CD4-positive, alpha-beta memory T cell (primary cell): ENCODE measurements around the gene CYBA. TPM values are rescaled to one million over a fixed set of nuclear protein-coding genes. Genes with fewer than 3 reads are reported as not detected.
"Not testable (repeated sequence)": the region's sequence is repeated elsewhere in the genome, so short reads cannot be mapped to it uniquely, and the experiment has no call there.

Source experiments
- CTCF ChIA-PET: fragments of 350-600 bp; sonication (Branson Sonifier 250); formaldehyde crosslinking; loops from one replicate; lab custom pipeline; 2021; ENCODE audit warnings: inconsistent platforms; ENCODE audit not compliant: partially characterized antibody; lab: Charles Lee
- POLR2A ChIA-PET: fragments of 350-600 bp; sonication (Branson Sonifier 250); formaldehyde crosslinking; loops from one replicate; lab custom pipeline; 2021; ENCODE audit not compliant: partially characterized antibody; lab: Charles Lee
- DNase-seq, 5 donors: peaks; one replicate each; pipeline versions ENCODE4 v3.0.0 to v3.0.0-alpha.2; 2020 to 2022; ENCODE audit warnings: mixed read lengths in 1 of 5
- H3K27ac ChIP-seq: one replicate; pipeline ENCODE4 v1.7.0; 2013; ENCODE audit warnings: low read depth, low read length
- H3K27me3 ChIP-seq: 2 replicates; pipeline ENCODE4 v1.7.0; 2013; ENCODE audit warnings: mild to moderate bottlenecking, low read length, moderate library complexity; ENCODE audit not compliant: insufficient read depth
- H3K36me3 ChIP-seq: 2 replicates; pipeline ENCODE4 v1.7.0; 2013; ENCODE audit warnings: mild to moderate bottlenecking, low read length, moderate library complexity; ENCODE audit not compliant: insufficient read depth
- H3K4me1 ChIP-seq: 2 replicates; pipeline ENCODE4 v1.7.0; 2013; ENCODE audit warnings: mild to moderate bottlenecking, low read length, moderate library complexity; ENCODE audit not compliant: insufficient read depth
- H3K4me3 ChIP-seq, 2 donors: one replicate each; pipeline ENCODE4 v1.7.0; 2013; ENCODE audit warnings: low read length in 2 of 2, mild to moderate bottlenecking in 1 of 2
- H3K9me3 ChIP-seq, 2 donors: one replicate each; pipeline ENCODE4 v1.7.0; 2013; ENCODE audit warnings: low read length in 2 of 2, control low read depth in 1 of 2; ENCODE audit not compliant: control insufficient read depth in 1 of 2
- H3K27ac Mint-ChIP-seq, 7 donors: one replicate each; pipeline ENCODE4 v1.8.0; 2020 to 2021; ENCODE audit warnings: mixed read lengths in 7 of 7, mild to moderate bottlenecking in 6 of 7, inconsistent platforms in 3 of 7, moderate library complexity in 3 of 7
- H3K27me3 Mint-ChIP-seq, 2 donors: one replicate each; pipeline ENCODE4 v1.8.0; 2020 to 2021; ENCODE audit warnings: mixed read lengths in 2 of 2
- H3K36me3 Mint-ChIP-seq, 2 donors: one replicate each; pipeline ENCODE4 v1.8.0; 2020 to 2021; ENCODE audit warnings: mixed read lengths in 2 of 2, inconsistent platforms in 1 of 2, mild to moderate bottlenecking in 1 of 2
- H3K4me1 Mint-ChIP-seq, 4 donors: one replicate each; pipeline ENCODE4 v1.8.0; 2020 to 2021; ENCODE audit warnings: mixed read lengths in 4 of 4, mild to moderate bottlenecking in 1 of 4
- H3K4me3 Mint-ChIP-seq, 8 donors: one replicate each; pipeline ENCODE4 v1.8.0; 2020 to 2021; ENCODE audit warnings: mixed read lengths in 8 of 8, mild to moderate bottlenecking in 7 of 8, moderate library complexity in 6 of 8, inconsistent platforms in 3 of 8
- H3K9me3 Mint-ChIP-seq, 8 donors: one replicate each; pipeline ENCODE4 v1.8.0; 2020 to 2021; ENCODE audit warnings: mixed read lengths in 8 of 8, mild to moderate bottlenecking in 5 of 8, inconsistent platforms in 3 of 8, moderate library complexity in 1 of 8
- intact Hi-C: fragments of 100-400 bp; cut with micrococcal nuclease; formaldehyde crosslinking; loops from one replicate; pipeline ENCODE4 v1.15.1; 2023
- polyA plus RNA-seq, 2 donors: library from polyadenylated mRNA; unstranded; fragments of 300-500 nt; fragmentation: Illumina TruSeq; gene quantifications; one replicate each; pipeline ENCODE4 v1.2.3, GENCODE V29; 2021
- total RNA-seq, 2 experiments: library from RNA; stranded (reverse); gene quantifications; one replicate each; pipeline ENCODE4 v1.2.3, GENCODE V29; 2021

The CYBA gene
- total and polyA plus RNA-seq, 4 experiments from 2014 or later: 383 to 1,286 (median 538) TPM

GRCh38 chr16:88610080-88610479 lies 40.8 kb downstream of the CYBA start:
- Histone ChIP-seq H3K27me3 (no peaks in the 10 kb centered on the region), H3K36me3 (peaks cover 69% of the 10 kb centered on the region), H3K9me3 (no peaks in the 10 kb centered on the region), H3K27ac (no peak overlapping the region), H3K4me3 (no peak overlapping the region), H3K4me1 (no peaks in the 10 kb centered on the region)
- intact Hi-C loops: no loop called here
- no peak for DNase-seq
- Mint-ChIP-seq H3K27ac (peak overlapping the region in 2 of 7 donors; percentile 22 to 74), H3K9me3 (peaks cover 0 to 2% (median 0%) of the 10 kb centered on the region in 8 donors), H3K27me3 (no peaks in the 10 kb centered on the region), H3K4me3 (no peak overlapping the region), H3K4me1 (peaks cover 6 to 16% (median 9%) of the 10 kb centered on the region in 4 donors), H3K36me3 (peaks cover 29 to 72% of the 10 kb centered on the region in 2 donors)
- ChIA-PET CTCF (interaction anchor here (1.3 to 1.7 kb wide), 2 partner anchors 9 to 133 kb away, joined by 3 to 6 read pairs; no protein-coding TSS in a partner anchor), POLR2A (no interaction called here)

GRCh38 chr16:88609426-88609825 lies 41.4 kb downstream of the CYBA start:
- intact Hi-C loops, H3K27ac Mint-ChIP-seq, H3K4me3 ChIP-seq, H3K9me3 ChIP-seq, H3K9me3 Mint-ChIP-seq, POLR2A ChIA-PET, H3K27me3 Mint-ChIP-seq, H3K27ac ChIP-seq, DNase-seq, H3K4me3 Mint-ChIP-seq, H3K4me1 ChIP-seq, H3K27me3 ChIP-seq: not testable (repeated sequence)
- Mint-ChIP-seq H3K4me1 (peaks cover 6 to 14% (median 9%) of the 10 kb centered on the region in 4 donors), H3K36me3 (peaks cover 29 to 72% of the 10 kb centered on the region in 2 donors)
- peaks cover 75% of the 10 kb centered on the region for H3K36me3 ChIP-seq
- CTCF ChIA-PET: interaction anchor here (1.3 to 1.7 kb wide), 2 partner anchors 10 to 134 kb away, joined by 3 to 6 read pairs; no protein-coding TSS in a partner anchor

GRCh38 chr16:88608076-88608475 lies 42.8 kb downstream of the CYBA start:
- Histone ChIP-seq H3K4me1 (no peaks in the 10 kb centered on the region), H3K27me3 (no peaks in the 10 kb centered on the region), H3K27ac (no peak overlapping the region), H3K9me3 (no peaks in the 10 kb centered on the region), H3K36me3 (peaks cover 66% of the 10 kb centered on the region), H3K4me3 (no peak overlapping the region)
- ChIA-PET POLR2A (no interaction called here), CTCF (interaction anchor here (1.1 kb wide), 1 partner anchor 47 kb away, joined by 3 read pairs; no protein-coding TSS in a partner anchor)
- DNase-seq: no peak
- H3K4me3 Mint-ChIP-seq: peak overlapping the region in 1 of 8 donors; percentile 6
- H3K27me3 Mint-ChIP-seq: no peaks in the 10 kb centered on the region
- peaks cover 27 to 61% of the 10 kb centered on the region in 2 donors for H3K36me3 Mint-ChIP-seq
- intact Hi-C loops: no loop called here
- peaks cover 1 to 4% (median 3%) of the 10 kb centered on the region in 4 donors for H3K4me1 Mint-ChIP-seq
- peak overlapping the region in 5 of 7 donors; percentile 4 to 68 (median 34) for H3K27ac Mint-ChIP-seq
- peaks cover 0 to 2% (median 0%) of the 10 kb centered on the region in 8 donors for H3K9me3 Mint-ChIP-seq

GRCh38 chr16:88606148-88606757 lies 44.6 kb downstream of the CYBA start:
- POLR2A ChIA-PET: no interaction called here
- Mint-ChIP-seq H3K36me3 (peaks cover 27 to 63% of the 10 kb centered on the region in 2 donors), H3K27me3 (no peaks in the 10 kb centered on the region), H3K27ac (peak overlapping the region in 2 of 7 donors; percentile 18 to 68), H3K4me1 (peaks cover 0 to 4% (median 2%) of the 10 kb centered on the region in 4 donors), H3K9me3 (peaks cover 0 to 2% (median 0%) of the 10 kb centered on the region in 8 donors), H3K4me3 (no peak overlapping the region)
- CTCF ChIA-PET: no interaction called here
- intact Hi-C loops: no loop called here
- Histone ChIP-seq H3K4me1 (no peaks in the 10 kb centered on the region), H3K36me3 (peaks cover 62% of the 10 kb centered on the region), H3K27me3 (no peaks in the 10 kb centered on the region), H3K9me3 (no peaks in the 10 kb centered on the region), H3K4me3 (no peak overlapping the region), H3K27ac (no peak overlapping the region)
- no peak for DNase-seq

DNA sequence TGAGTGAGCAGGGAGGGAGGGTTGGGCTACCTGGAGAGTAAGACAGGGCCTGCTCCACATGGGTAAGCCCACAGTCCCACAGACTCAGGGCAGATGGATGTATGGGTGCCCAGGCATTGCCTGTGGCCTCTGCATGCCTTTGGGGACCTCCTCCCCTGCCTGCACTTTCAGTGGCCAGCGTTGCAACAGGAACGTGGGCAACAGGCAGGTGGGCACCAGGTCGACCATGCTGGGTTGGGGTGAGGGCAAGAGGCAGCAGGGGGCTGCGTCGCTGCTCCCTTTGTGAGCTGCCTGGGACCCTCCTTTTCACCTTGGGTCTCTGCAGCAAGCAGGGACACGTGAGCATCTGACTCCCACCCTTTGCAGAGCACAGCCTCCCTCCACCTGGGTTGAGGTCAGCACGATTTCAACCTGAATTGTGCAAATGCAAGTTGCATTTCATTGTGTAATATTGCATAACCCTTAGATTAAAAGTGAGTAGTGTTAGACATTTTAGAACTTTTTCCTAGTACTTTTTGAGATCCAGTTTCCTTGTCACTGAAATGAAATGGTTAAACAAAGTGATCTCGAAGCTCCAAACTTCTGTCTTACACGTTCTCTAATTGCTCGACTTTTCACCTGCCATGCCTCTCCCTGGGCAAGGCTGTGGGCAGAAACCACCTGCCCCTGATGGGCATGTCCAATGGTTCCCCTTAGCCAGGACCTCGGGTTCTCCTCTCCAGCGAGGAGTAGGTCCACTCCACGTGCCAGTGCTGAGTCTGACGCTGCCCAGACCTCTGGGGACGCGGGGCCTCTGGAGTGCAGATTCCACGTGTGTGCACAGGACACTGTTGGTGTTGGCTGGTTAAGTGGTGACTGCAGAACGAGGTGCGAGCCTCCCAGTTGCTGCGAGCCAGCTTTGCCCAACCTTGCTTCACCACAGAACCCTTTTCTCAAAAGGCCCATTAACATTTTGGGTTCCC lies 45.4 kb downstream of the CYBA start:
- intact Hi-C loops: no loop called here
- H3K27ac ChIP-seq: no peak overlapping the region
- no peaks in the 10 kb centered on the region for H3K9me3 ChIP-seq
- no peak overlapping the region for H3K27ac Mint-ChIP-seq
- H3K4me3 Mint-ChIP-seq: no peak overlapping the region
- peaks cover 0 to 2% (median 0%) of the 10 kb centered on the region in 8 donors for H3K9me3 Mint-ChIP-seq
- ChIA-PET CTCF (no interaction called here), POLR2A (no interaction called here)
- H3K36me3 ChIP-seq: peaks cover 62% of the 10 kb centered on the region
- H3K4me1 ChIP-seq: no peaks in the 10 kb centered on the region
- no peak for DNase-seq
- H3K4me1 Mint-ChIP-seq: peaks cover 0 to 6% (median 2%) of the 10 kb centered on the region in 4 donors
- no peaks in the 10 kb centered on the region for H3K27me3 Mint-ChIP-seq
- H3K27me3 ChIP-seq: no peaks in the 10 kb centered on the region
- H3K36me3 Mint-ChIP-seq: peaks cover 25 to 64% of the 10 kb centered on the region in 2 donors
- no peak overlapping the region for H3K4me3 ChIP-seq

DNA sequence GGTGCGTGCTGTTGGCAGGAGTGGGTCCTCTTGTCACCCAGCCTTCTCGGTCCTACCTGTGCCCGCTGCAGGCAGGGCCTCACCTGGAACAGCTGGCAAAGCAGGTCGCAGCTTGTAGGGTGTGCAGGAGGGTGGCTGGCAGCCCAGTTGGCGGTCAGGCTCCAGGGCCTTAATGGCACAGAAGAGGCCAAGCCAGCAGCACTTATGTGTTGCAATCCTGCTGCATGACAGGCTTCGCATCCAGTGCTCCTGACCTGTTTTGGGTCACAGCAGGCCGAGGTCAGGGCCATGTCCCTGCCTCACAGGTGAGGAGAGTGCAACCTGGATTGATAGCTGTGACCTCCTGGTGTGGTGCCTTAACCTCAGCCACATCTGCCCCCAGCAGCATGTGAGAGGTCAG lies 48.8 kb downstream of the CYBA start:
- ChIA-PET CTCF (no interaction called here), POLR2A (no interaction called here)
- no peaks in the 10 kb centered on the region for H3K4me1 ChIP-seq
- no peak overlapping the region for H3K4me3 ChIP-seq
- intact Hi-C loops: no loop called here
- H3K4me1 Mint-ChIP-seq: peaks cover 0 to 4% (median under 1%) of the 10 kb centered on the region in 4 donors
- DNase-seq: no peak
- H3K27ac ChIP-seq: no peak overlapping the region
- peaks cover 59% of the 10 kb centered on the region for H3K36me3 ChIP-seq
- H3K27me3 ChIP-seq: no peaks in the 10 kb centered on the region
- no peaks in the 10 kb centered on the region for H3K9me3 Mint-ChIP-seq
- H3K9me3 ChIP-seq: no peaks in the 10 kb centered on the region
- peak overlapping the region in 2 of 7 donors; percentile 48 to 89 for H3K27ac Mint-ChIP-seq
- no peaks in the 10 kb centered on the region for H3K27me3 Mint-ChIP-seq
- H3K4me3 Mint-ChIP-seq: no peak overlapping the region
- peaks cover 16 to 52% of the 10 kb centered on the region in 2 donors for H3K36me3 Mint-ChIP-seq
